Hematopoietic multipotent progenitor cell treated with erythropoietin and hydrocortisone succinate and interleukin-3 and kit ligand, for 8 days (in vitro differentiated cells): Measurements from ENCODE around the gene CREB5.
"Not testable (repeated sequence)": the region's sequence is repeated elsewhere in the genome, so short reads cannot be mapped to it uniquely, and the experiment has no call there.

Source experiments
- DNase-seq: peaks from one replicate; pipeline ENCODE4 v3.0.0-alpha.2; 2015

CREB5 gene

GRCh38 chr7:28758186-28758585 is 345.9 kb downstream of the CREB5 start:
- DNase-seq = no peak

DNA sequence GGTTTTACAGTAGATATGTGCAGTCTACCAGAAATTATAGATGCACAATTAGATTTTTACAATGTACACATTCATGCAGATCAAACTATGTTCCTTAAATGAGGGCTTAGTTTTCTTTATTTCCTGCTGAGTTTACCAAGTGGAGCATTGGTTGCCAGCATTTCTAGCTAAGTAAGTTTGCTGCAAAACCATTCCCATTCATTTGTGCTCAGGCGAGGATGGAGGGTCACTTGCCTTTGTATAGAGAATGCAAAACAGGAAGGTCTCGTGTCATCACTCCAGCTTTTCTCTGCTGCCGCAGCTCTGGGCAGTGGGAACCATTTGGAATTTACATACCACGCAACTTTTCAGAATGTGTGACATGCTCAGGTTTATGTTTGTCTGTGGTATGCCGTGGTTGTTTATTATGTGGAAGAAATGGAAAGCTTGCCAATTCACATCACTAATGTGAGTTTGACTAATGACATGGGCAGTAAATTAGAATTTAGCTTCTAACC is 347.2 kb downstream of the CREB5 start:
- DNase-seq = no peak

DNA sequence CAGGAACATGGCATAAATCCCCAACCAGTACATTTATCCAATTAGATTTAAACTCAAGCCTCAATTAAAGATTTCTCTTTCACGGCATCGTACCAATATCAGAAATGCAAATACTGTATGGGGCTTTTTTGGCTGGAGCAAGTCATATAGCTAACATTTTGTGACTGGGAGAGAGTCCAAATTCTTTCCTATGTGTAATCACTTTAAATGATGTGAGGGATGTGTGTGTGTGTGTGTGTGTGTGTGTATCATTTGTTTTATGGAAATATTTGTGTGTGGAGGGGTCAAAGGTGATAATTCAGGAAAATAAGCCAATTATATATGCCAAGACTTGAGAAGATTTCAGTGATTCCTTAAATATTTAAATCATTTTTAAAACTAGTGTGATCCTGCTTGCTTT is 349.2 kb downstream of the CREB5 start:
- no peak for DNase-seq

GRCh38 chr7:28762651-28763050 is 350.3 kb downstream of the CREB5 start:
- no peak for DNase-seq

GRCh38 chr7:28766359-28766758 is 354.0 kb downstream of the CREB5 start:
- DNase-seq = no peak

DNA sequence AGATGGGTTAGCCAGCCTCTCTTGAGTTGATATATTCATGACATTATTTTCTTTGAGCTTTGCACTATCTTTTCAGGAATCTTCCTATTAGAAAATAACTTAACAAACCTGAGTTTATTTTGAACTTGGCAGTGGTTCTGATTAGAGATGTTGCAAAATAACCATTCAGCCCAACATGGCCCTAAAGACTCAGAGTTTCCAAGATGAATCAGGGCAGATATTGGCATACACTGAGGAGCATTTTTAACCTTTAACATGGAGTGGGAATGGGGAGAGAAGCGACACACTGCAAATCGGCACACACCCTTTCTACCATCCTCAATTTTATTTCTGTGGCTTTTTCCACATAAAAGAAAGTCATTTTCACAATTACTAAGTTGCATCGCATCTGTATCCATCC is 355.0 kb downstream of the CREB5 start:
- no peak for DNase-seq

DNA sequence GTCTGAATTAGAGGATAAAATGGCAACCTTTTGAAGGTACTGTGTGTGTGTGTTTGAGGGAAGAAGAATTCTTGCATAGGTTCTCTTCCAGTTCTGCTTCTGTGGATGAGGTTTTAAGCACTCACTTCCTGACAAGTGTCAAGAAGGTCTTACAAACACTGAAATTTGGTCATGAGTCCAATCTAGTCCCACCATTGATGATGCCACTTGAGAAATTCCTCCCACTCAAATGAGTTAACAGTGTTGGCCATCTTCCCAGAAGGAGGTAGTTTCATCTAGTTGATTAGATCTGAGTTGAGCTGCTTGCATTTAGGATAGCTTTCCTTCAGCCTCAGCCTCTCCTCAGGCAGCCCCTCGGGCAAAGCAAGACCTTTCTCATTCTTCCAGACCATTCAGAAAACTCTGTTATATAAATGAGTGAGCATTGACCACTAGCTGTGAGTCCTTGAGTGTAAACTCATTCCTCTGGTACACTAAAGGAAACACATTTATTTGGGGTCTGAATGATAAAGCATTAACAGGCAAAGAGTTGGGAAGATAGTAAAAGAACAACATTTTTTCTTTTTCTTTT is 356.3 kb downstream of the CREB5 start:
- DNase-seq = no peak

- no peak for DNase-seq
Measured at GRCh38 chr7:28771906-28772622, 359.7 kb downstream of the CREB5 start.

DNA sequence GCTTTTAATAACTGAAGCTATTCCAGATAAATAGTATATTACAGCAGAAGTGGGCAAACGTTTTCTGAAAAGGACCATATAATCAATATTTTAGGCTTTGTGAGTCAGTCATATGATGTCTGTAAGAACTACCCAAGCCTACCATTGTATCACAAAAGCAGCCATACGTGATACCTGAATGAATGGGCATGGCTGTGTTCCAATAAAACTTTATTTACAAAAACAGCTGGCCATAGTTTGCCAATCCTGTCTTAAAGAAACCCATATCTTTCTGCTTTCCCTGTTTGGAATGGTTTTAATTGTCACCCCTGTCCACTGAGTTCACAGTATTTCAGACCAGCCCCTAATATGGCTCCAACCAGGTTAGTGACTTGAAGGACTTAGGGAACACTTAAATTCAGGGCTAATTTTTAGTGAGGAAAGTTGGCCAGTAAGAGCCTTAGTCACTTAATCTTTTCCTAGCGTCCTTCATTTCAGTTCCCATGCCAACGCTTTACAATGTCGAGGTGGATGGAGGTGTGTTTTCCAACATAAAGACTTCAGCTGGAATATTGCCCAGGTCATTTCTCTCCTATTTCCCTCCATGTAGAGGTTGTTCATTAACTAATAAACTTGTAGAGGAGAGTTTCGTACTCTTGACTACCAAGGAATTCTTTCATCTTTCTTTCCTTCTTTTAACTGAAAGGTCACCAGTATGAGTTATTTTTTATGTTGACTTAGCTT is 361.3 kb downstream of the CREB5 start:
- no peak for DNase-seq

- no peak for DNase-seq
Measured at GRCh38 chr7:28774261-28774988, 362.1 kb downstream of the CREB5 start.

GRCh38 chr7:28776463-28777157 is 364.3 kb downstream of the CREB5 start:
- DNase-seq = no peak

- no peak for DNase-seq
Measured at GRCh38 chr7:28778786-28779185, 366.5 kb downstream of the CREB5 start.

- no peak for DNase-seq
Measured at GRCh38 chr7:28779954-28780353, 367.6 kb downstream of the CREB5 start.

DNA sequence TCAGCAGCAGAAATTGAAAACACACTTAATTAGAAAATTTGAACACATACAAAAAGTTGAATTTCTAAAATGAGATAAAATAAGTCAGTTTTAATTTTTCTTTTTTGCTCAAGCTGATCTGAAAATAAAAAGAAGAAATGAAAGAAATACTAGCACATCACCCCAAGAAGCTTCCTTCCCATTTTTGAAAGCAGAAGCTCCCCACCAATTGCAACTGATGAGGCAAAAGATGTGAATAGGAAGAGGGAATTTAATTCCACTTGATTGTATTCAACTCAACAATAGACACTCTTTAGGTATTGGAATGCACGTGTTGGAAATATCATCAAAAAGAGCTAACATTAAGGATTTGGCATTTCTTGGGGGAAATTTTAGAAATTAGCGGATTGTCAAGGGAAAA is 370.0 kb downstream of the CREB5 start:
- no peak for DNase-seq

GRCh38 chr7:28784171-28784902 is 372.0 kb downstream of the CREB5 start:
- DNase-seq = no peak

DNA sequence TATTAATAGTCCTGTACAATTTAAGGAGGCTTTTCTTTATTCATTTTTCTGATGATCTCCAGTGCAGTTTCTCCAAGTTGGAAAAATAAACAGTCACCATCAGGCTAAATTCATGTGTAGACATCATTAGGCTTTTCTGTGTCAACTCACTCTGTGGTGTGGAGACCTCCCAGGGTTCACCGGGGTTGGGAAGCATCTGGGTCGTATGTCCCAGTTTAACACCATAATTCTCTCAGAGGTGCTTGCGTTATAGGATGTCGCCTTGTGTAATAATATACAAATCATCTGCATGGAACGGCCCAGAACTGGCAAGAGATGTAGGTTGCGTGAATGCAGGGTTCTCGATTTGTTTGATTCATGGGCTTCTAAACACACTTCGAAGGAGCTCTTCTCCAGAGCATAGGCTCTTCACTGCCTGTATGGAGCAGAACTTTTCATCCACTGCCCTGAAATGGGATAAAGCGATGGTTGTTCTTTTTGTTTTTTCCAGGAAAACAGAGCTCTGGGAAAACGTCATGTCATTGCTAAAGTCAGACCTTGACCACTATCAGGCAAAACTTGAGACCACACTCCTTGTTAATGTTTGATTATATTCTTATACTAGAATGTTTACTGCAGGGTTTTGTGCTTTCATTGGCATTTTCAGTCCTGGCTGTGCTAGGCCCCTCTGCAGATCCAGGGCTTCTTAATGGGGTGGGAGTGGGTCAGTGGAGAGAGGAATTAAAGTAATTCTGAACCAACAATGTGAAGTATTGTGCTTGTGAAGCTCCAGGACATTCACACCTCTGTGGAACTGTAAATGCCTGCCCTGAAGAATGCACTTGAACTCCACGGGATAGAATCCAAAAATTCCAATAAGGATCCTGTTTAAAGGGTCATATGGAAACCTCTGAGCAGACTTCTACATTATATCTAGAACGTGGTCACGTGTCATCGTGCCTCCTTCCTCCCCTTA is 373.0 kb downstream of the CREB5 start:
- DNase-seq = no peak

DNA sequence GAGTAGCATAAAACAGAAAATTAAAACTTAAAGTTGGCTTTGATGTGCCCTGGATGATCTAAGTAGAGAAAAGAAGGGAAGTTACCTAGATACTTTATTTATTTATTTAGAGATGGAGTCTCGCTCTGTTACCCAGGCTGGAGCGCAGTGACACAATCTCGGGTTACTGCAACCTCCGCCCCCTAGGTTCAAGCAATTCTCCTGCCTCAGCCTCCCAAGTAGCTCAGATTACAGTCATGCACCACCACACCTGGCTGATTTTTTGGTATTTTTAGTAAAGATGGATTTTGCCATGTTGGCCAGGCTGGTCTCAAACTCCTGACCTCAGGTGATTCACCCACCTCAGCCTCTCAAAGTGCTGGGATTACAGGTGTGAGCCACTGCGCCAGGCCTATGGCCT is 373.8 kb downstream of the CREB5 start:
- not testable (repeated sequence) for DNase-seq

DNA sequence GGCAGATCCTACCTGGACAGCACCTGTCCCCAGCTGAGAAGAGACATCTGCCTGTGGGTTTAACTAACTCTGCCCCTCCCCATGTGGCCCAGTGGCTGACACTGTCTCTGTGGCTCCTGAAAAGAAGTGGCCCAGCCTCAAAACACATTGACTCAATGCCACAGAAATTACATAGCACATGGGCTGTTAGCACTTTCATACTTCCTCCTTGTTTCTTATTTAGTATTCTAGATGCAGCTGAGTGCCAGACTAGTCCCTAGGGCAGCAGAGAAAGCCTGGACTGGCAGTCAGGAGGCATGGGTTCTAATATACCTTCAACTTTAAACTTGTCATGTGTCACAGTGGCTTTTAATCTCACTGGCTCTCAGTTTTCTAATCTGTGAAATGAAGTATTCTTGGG is 374.8 kb downstream of the CREB5 start:
- no peak for DNase-seq

GRCh38 chr7:28790467-28790866 is 378.1 kb downstream of the CREB5 start:
- DNase-seq = no peak

DNA sequence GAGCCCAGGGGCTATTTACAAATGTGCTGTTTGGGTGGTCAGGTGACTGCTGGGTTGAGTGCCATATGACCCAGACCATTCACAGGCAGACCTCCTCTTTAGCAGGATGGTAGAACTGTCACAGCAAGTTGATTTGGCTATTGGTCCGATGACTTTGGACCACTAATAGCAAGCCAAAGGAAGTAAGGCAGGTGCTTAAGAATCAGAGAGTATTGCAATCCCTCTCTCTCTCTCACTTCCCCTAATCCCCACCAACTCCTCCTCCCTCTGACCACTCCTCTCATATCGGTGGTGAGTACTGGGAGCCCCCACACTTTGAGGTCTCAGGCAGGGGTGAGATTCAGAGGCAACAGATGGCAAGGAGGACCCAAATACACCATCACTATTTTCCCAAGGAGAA is 380.5 kb downstream of the CREB5 start:
- no peak for DNase-seq
